Kidney (tissue), 14 donors: Measurements from ENCODE around the gene FAM78A. TPM values are rescaled to one million over a fixed set of nuclear protein-coding genes. Genes with fewer than 3 reads are reported as not detected.

Source experiments
- DNase-seq, 5 donors: peaks; one replicate each; pipeline ENCODE4 v3.0.0-alpha.2; 2013 to 2020
- FAIRE-seq: peaks from 2 replicates; lab custom pipeline; 2012; peaks lifted over from hg19 to GRCh38; lab: Jason Lieb, UNC
- H3K27ac ChIP-seq, 2 donors: one replicate each; pipeline ENCODE4 v1.7.0; 2013; ENCODE audit warnings: low read depth in 2 of 2, low read length in 2 of 2, inconsistent platforms in 1 of 2
- H3K27me3 ChIP-seq: one replicate; pipeline ENCODE4 v1.7.1; 2013; ENCODE audit warnings: low read length, inconsistent platforms; ENCODE audit not compliant: control insufficient read depth, insufficient read depth
- H3K36me3 ChIP-seq, 3 donors: one replicate each; pipeline versions ENCODE4 v1.7.0 to v1.7.1; 2013; ENCODE audit warnings: low read length in 3 of 3, control low read depth in 1 of 3, inconsistent platforms in 1 of 3; ENCODE audit not compliant: insufficient read depth in 3 of 3, control insufficient read depth in 2 of 3
- H3K4me1 ChIP-seq, 3 donors: one replicate each; pipeline versions ENCODE4 v1.7.0 to v1.7.1; 2013; ENCODE audit warnings: low read length in 3 of 3, inconsistent platforms in 1 of 3, low read depth in 1 of 3; ENCODE audit not compliant: control insufficient read depth in 2 of 3, insufficient read depth in 2 of 3
- H3K4me3 ChIP-seq, 3 donors: one replicate each; pipeline versions ENCODE4 v1.7.0 to v1.8.1; 2013; ENCODE audit warnings: low read length in 3 of 3, control low read depth in 1 of 3, inconsistent platforms in 1 of 3
- H3K9ac ChIP-seq, 3 donors: one replicate each; pipeline versions ENCODE4 v1.7.0 to v1.7.1; 2013; ENCODE audit warnings: low read length in 3 of 3, control low read depth in 1 of 3, inconsistent platforms in 1 of 3
- H3K9me3 ChIP-seq, 3 donors: one replicate each; pipeline versions ENCODE4 v1.7.0 to v1.7.1; 2013; ENCODE audit warnings: low read length in 3 of 3, control low read depth in 1 of 3, inconsistent platforms in 1 of 3; ENCODE audit not compliant: control insufficient read depth in 2 of 3, insufficient read depth in 1 of 3
- CTCF ChIP-seq: IDR thresholded peaks from 3 replicates; pipeline ENCODE4 v1.5.1; 2012; ENCODE audit warnings: mild to moderate bottlenecking, moderate library complexity, borderline replicate concordance; ENCODE audit not compliant: insufficient read depth; ENCODE audit errors: extremely low read depth
- intact Hi-C: fragments of 100-400 bp; cut with DNase I; formaldehyde crosslinking; loops from one replicate; pipeline ENCODE4 v1.11.1; 2022
- polyA plus RNA-seq: library from polyadenylated mRNA; stranded (reverse); fragments of 350-450 nt; fragmentation: Illumina TruSeq; extraction: RNeasy Lipid Tissue Mini Kit (QIAGEN cat#74804); gene quantifications from one replicate; pipeline ENCODE4 v1.2.3, GENCODE V29; 2014; ENCODE audit warnings: low read depth, low replicate concordance; ENCODE audit not compliant: insufficient read depth
- total RNA-seq: library from RNA; stranded (reverse); fragmentation: NEBNext Ultra II Directional; extraction: Animal tissue kit (Norgen Biotek cat#: 25700); gene quantifications from one replicate; pipeline ENCODE4 v1.2.1, GENCODE V29; 2021
- donor health status: control.
- donor health status: control.
- donor health status: control.
- donor health status: control.
- donor health status: control.
- donor health status: DM: yes; HTN: yes; CAD: no.
- donor health status: Normal renal cell carcinoma (clear cell type).

The FAM78A gene
- total and polyA plus RNA-seq, 2 donors from 2014 or later = 1.6 to 6.1 TPM

GRCh38 chr9:131307974-131308373 lies 31.7 kb upstream of the FAM78A start:
- H3K9me3 ChIP-seq = no peaks in the 10 kb centered on the region
- H3K36me3 ChIP-seq = no peaks in the 10 kb centered on the region
- H3K27ac ChIP-seq = no peak overlapping the region
- no peak overlapping the region for H3K4me3 ChIP-seq
- no peak overlapping the region for H3K9ac ChIP-seq
- H3K27me3 ChIP-seq = no peaks in the 10 kb centered on the region
- intact Hi-C loops = no loop called here
- DNase-seq (no peak), FAIRE-seq (no peak)
- H3K4me1 ChIP-seq = peaks cover 0 to 2% (median 0%) of the 10 kb centered on the region in 3 donors
- no peak for TF ChIP-seq CTCF

GRCh38 chr9:131306397-131307004 lies 30.2 kb upstream of the FAM78A start:
- Histone ChIP-seq H3K9me3 (no peaks in the 10 kb centered on the region), H3K27ac (no peak overlapping the region), H3K9ac (no peak overlapping the region), H3K4me1 (peaks cover 0 to 2% (median 0%) of the 10 kb centered on the region in 3 donors), H3K27me3 (no peaks in the 10 kb centered on the region), H3K36me3 (no peaks in the 10 kb centered on the region), H3K4me3 (no peak overlapping the region)
- intact Hi-C loops = no loop called here
- FAIRE-seq (no peak), DNase-seq (no peak)
- no peak for TF ChIP-seq CTCF

- H3K9ac ChIP-seq = no peak overlapping the region
- H3K4me1 ChIP-seq = no peaks in the 10 kb centered on the region
- H3K9me3 ChIP-seq = no peaks in the 10 kb centered on the region
- H3K36me3 ChIP-seq = no peaks in the 10 kb centered on the region
- H3K27ac ChIP-seq = no peak overlapping the region
- DNase-seq (no peak), FAIRE-seq (no peak)
- intact Hi-C loops = no loop called here
- no peak for TF ChIP-seq CTCF
- H3K27me3 ChIP-seq = no peaks in the 10 kb centered on the region
- no peak overlapping the region for H3K4me3 ChIP-seq
Observed at GRCh38 chr9:131304676-131305355, 28.5 kb upstream of the FAM78A start.
